ENCODE data around the gene NDE1. TPM values are rescaled to one million over a fixed set of nuclear protein-coding genes. Genes with fewer than 3 reads are reported as not detected.
A peak's percentile ranks its signal among the peaks of the same experiment; 100 is the strongest.

NDE1 gene
- 10 to 100 TPM; 22.4 to 40.6 (median 31.4) TPM for total RNA-seq

- Histone ChIP-seq H3K4me1 (peaks cover 23 to 52% (median 26%) of the 10 kb centered on the region in 3 donors), H3K36me3 (peaks cover 0 to 11% (median 0%) of the 10 kb centered on the region in 3 donors), H3K27ac (peak within 1 kb of the TSS; percentile 96 to 99 (median 97)), H3K4me3 (peak within 1 kb of the TSS; percentile 86 to 98 (median 96)), H3K9me3 (no peaks in the 10 kb centered on the region), H3K27me3 (no peaks in the 10 kb centered on the region)
- DNase-seq, result peak; percentile 19
- intact Hi-C loops (cut with DNase I), result no loop called here
- WGBS, 2 donors, result 0 to 1% methylated on average over 15 to 23 of the region's 71 CpGs
- TF ChIP-seq POLR2A (IDR thresholded peaks at IDR 0.05) (peak in 2 of 4 donors; percentile 77 to 89), CTCF (IDR thresholded peaks at IDR 0.05) (peak in 2 of 6 experiments; percentile 8 to 12)
Observed at GRCh38 chr16:15650019-15650697, at the start of gene NDE1. Gene NDE1 (plus strand): TSS chr16:15650245. CDS start chr16:15664779, 14,534 bp downstream.

DNA sequence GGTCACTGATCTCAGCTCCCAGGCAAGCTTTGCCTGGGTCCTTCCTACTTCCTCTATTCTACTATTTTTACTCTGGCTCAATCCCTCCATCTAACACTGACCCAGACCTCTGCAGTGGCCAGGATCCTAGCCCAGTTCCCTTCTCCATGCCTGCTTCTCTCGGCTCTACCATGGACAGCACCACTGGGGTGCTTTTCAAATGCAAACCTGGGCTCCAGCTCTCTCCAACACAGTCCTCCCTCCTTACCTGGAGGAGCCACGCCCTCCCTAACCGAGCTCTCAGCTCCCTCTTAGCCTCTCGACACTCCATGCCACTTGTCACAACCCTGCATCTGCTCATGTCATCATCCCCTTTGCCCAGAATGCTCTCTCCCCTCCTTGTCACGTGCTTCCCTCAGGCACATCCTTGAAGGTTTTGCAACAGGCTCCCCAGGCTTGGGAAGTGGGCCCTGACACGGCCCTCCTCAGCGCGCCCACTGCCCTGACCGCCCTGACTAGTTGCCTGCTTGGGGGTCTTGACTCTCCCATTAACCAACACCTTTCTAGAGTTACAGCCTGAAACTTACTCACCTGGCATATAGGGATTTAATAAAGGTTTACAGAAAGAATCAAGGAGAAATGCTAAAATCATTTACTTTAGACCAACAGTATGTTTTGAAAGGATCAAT is 48.7 kb upstream of the NDE1 start:
- peaks cover 9 to 100% (median 58%) of the 10 kb centered on the region in 3 donors for H3K36me3 ChIP-seq
- intact Hi-C loops (cut with DNase I), result no loop called here
- H3K27me3 ChIP-seq, result no peaks in the 10 kb centered on the region
- no peak overlapping the region for H3K4me3 ChIP-seq
- no peak overlapping the region for H3K27ac ChIP-seq
- H3K9me3 ChIP-seq, result no peaks in the 10 kb centered on the region
- no peak for DNase-seq
- H3K4me1 ChIP-seq, result peaks cover 0 to 10% (median 4%) of the 10 kb centered on the region in 3 donors
- no peak for TF ChIP-seq POLR2A (IDR thresholded peaks at IDR 0.05)
- WGBS, 2 donors, result 86 to 90% methylated on average over 9 of the region's 9 CpGs

DNA sequence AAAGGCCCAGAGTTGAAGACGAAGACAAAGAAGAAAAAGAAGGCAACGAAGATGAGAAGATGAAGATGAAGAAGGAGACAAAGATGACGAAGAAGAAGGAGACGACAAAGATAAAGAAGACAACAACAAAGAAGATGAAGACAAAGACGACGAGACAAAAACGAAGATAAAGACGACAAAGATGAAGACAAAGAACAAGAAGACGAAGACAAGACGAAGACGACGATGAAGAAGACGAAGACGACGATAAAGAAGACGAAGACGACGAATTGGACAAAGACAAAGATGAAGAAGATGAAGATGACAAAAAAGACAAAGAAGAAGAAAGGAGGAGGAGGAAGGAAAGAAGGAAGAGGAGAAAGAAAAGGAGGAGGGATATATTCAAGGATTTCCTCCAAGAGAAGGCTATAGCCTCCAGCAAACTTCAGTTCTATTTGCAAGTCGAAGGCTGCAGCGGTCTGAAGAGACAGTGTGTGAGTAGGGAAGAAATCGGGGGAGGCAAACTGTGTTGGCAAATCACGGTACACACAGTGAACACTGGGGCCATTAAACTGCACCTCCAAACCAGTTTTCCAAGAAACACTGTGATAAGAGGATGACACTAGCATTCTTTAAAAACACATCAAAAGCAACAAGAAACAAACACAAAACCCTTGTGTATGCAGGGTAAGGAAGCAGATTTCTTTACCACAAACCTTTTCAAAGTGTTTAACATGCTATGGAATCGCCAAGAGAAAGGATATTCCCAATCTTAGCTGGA is 47.6 kb upstream of the NDE1 start:
- TF ChIP-seq POLR2A (IDR thresholded peaks at IDR 0.05), result no peak
- no peak for TF ChIP-seq CTCF (IDR thresholded peaks at IDR 0.05)
- WGBS, 2 donors, result 93 to 95% methylated on average over 23 of the region's 23 CpGs

GRCh38 chr16:15604460-15605440 is 45.3 kb upstream of the NDE1 start:
- Histone ChIP-seq H3K36me3 (peaks cover 9 to 100% (median 36%) of the 10 kb centered on the region in 3 donors), H3K9me3 (no peaks in the 10 kb centered on the region), H3K4me1 (peaks cover 0 to 27% (median 4%) of the 10 kb centered on the region in 3 donors), H3K4me3 (no peak overlapping the region), H3K27me3 (no peaks in the 10 kb centered on the region), H3K27ac (no peak overlapping the region)
- TF ChIP-seq POLR2A (IDR thresholded peaks at IDR 0.05), result no peak
- TF ChIP-seq CTCF (IDR thresholded peaks at IDR 0.05), result no peak
- DNase-seq, result no peak
- intact Hi-C loops (cut with DNase I), result no loop called here
- 63 to 76% methylated on average over 8 to 14 of the region's 14 CpGs for WGBS, 2 donors

More for the DNA sequence above, 47.6 kb upstream of the NDE1 start:
- Histone ChIP-seq H3K36me3 (peaks cover 9 to 100% (median 54%) of the 10 kb centered on the region in 3 donors), H3K9me3 (no peaks in the 10 kb centered on the region), H3K4me3 (no peak overlapping the region), H3K4me1 (peaks cover 0 to 19% (median 4%) of the 10 kb centered on the region in 3 donors), H3K27me3 (no peaks in the 10 kb centered on the region), H3K27ac (no peak overlapping the region)
- no peak for DNase-seq
- intact Hi-C loops (cut with DNase I), result no loop called here
